Stomach (tissue), 4 donors: ENCODE measurements around the gene SNAPIN.

Experiments used
- CTCF ChIP-seq, 7 experiments: fragments of 450-650 bp in 4 of 7; fragments of 200-600 bp in 3 of 7; sonication (generic) in 3 of 7; IDR thresholded peaks; one replicate each; pipeline ENCODE4 v1.5.1; 2016 to 2019; ENCODE audit warnings: antibody characterized with exemption in 7 of 7, control low read depth in 2 of 7, mild to moderate bottlenecking in 1 of 7
- POLR2A ChIP-seq, 4 donors: fragments of 450-650 bp; IDR thresholded peaks; one replicate each; pipeline ENCODE4 v1.6.1; 2016; ENCODE audit warnings: antibody characterized with exemption in 4 of 4, control low read depth in 2 of 4, mild to moderate bottlenecking in 1 of 4, moderate library complexity in 1 of 4
- POLR2AphosphoS5 ChIP-seq, 3 donors: sonication (generic); formaldehyde crosslinking; IDR thresholded peaks; one replicate each; pipeline ENCODE4 v1.6.1; 2016; ENCODE audit warnings: antibody characterized with exemption in 3 of 3

GRCh38 chr1:153693466-153693865 lies 35.0 kb downstream of the SNAPIN start:
- TF ChIP-seq CTCF (IDR thresholded peaks at IDR 0.05) (no peak), POLR2AphosphoS5 (IDR thresholded peaks at IDR 0.05) (no peak), POLR2A (IDR thresholded peaks at IDR 0.05) (no peak)
